ENCODE results near the gene CFAP53.

DNA sequence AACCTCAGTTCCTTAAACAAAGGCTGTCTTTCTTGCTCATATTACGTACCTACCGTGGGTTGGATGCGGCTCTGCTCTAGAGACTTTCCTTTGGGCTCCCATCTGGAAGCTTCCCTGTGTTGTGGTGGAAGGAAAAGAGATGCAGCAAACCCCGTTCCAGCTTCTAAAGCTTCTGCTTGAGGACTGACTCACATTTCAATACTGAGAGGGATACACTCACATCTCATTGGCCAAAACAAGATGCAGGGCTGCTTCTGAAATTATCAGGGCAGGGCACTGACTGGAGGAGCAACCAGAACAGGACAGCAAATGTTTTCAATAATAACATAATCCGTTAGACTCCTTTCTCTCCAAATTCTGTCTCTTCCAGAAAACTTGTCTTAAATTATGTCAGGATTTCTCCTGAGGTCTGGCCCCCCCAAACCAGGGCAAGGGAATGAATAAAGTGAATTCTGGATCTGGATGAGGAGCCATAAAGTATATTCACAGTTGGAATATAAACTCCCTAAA is 66.9 kb downstream of the CFAP53 start:
- no peak for TF ChIP-seq POLR2A (IDR thresholded peaks at IDR 0.05)
- TF ChIP-seq, protein P1, sequence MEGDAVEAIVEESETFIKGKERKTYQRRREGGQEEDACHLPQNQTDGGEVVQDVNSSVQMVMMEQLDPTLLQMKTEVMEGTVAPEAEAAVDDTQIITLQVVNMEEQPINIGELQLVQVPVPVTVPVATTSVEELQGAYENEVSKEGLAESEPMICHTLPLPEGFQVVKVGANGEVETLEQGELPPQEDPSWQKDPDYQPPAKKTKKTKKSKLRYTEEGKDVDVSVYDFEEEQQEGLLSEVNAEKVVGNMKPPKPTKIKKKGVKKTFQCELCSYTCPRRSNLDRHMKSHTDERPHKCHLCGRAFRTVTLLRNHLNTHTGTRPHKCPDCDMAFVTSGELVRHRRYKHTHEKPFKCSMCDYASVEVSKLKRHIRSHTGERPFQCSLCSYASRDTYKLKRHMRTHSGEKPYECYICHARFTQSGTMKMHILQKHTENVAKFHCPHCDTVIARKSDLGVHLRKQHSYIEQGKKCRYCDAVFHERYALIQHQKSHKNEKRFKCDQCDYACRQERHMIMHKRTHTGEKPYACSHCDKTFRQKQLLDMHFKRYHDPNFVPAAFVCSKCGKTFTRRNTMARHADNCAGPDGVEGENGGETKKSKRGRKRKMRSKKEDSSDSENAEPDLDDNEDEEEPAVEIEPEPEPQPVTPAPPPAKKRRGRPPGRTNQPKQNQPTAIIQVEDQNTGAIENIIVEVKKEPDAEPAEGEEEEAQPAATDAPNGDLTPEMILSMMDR (IDR thresholded peaks at IDR 0.05), result no peak
